Peyer's patch (tissue), 4 donors: ENCODE results near the gene EOMES. TPM values are rescaled to one million over a fixed set of nuclear protein-coding genes. Genes with fewer than 3 reads are reported as not detected.

Source experiments
- DNase-seq, 3 donors: peaks; one replicate each; pipeline ENCODE4 v3.0.0-alpha.2; 2017 to 2019
- H3K27ac ChIP-seq, 4 donors: fragments of 200-600 bp; sonication (generic); one replicate each; pipeline ENCODE4 v1.5.1; 2016 to 2019
- H3K27me3 ChIP-seq, 2 donors: fragments of 200-600 bp; sonication (generic); one replicate each; pipeline ENCODE4 v1.5.1; 2019
- H3K36me3 ChIP-seq, 3 donors: fragments of 200-600 bp; sonication (generic); one replicate each; pipeline ENCODE4 v1.5.1; 2016 to 2019
- H3K4me1 ChIP-seq, 4 donors: fragments of 200-600 bp; sonication (generic); one replicate each; pipeline ENCODE4 v1.5.1; 2016 to 2019
- H3K4me3 ChIP-seq, 4 donors: fragments of 200-600 bp; sonication (generic); 1 replicate in 3 of 4; 2 replicates in 1 of 4; pipeline ENCODE4 v1.5.1; 2016 to 2019; ENCODE audit warnings: mild to moderate bottlenecking in 1 of 4
- H3K9me3 ChIP-seq, 4 donors: fragments of 200-600 bp; sonication (generic); one replicate each; pipeline ENCODE4 v1.5.1; 2016 to 2019; ENCODE audit warnings: mild to moderate bottlenecking in 1 of 4
- CTCF ChIP-seq, 6 experiments: fragments of 450-650 bp in 4 of 6; fragments of 200-600 bp in 2 of 6; sonication (generic) in 1 of 6; IDR thresholded peaks; one replicate each; pipeline ENCODE4 v1.5.1; 2017 to 2019; ENCODE audit warnings: antibody characterized with exemption in 6 of 6, mild to moderate bottlenecking in 3 of 6, moderate library complexity in 1 of 6
- POLR2A ChIP-seq, 2 donors: fragments of 450-650 bp; IDR thresholded peaks; one replicate each; pipeline ENCODE4 v1.5.1; 2017; ENCODE audit warnings: antibody characterized with exemption in 2 of 2, mild to moderate bottlenecking in 2 of 2, moderate library complexity in 2 of 2
- total RNA-seq, 4 donors: library from RNA; depleted of rRNA; stranded (reverse); fragments of >200 nt; gene quantifications; one replicate each; pipeline ENCODE4 v1.1.0, GENCODE V29; 2016

Gene EOMES
- total RNA-seq, 4 donors from 2014 or later, result 0.70 TPM; not detected in 3

GRCh38 chr3:27749643-27750042 lies 27.5 kb upstream of the EOMES start:
- Histone ChIP-seq H3K9me3 (no peaks in the 10 kb centered on the region), H3K4me3 (no peak overlapping the region), H3K27me3 (no peaks in the 10 kb centered on the region), H3K4me1 (no peaks in the 10 kb centered on the region), H3K36me3 (no peaks in the 10 kb centered on the region), H3K27ac (no peak overlapping the region)
- TF ChIP-seq POLR2A (IDR thresholded peaks at IDR 0.05) (no peak), CTCF (IDR thresholded peaks at IDR 0.05) (no peak)
- no peak for DNase-seq

GRCh38 chr3:27746838-27747237 lies 24.7 kb upstream of the EOMES start:
- no peaks in the 10 kb centered on the region for H3K27me3 ChIP-seq
- H3K4me1 ChIP-seq, result no peaks in the 10 kb centered on the region
- no peak for TF ChIP-seq POLR2A (IDR thresholded peaks at IDR 0.05)
- TF ChIP-seq CTCF (IDR thresholded peaks at IDR 0.05), result no peak
- DNase-seq, result no peak
- no peak overlapping the region for H3K4me3 ChIP-seq
- no peak overlapping the region for H3K27ac ChIP-seq
- no peaks in the 10 kb centered on the region for H3K36me3 ChIP-seq
- no peaks in the 10 kb centered on the region for H3K9me3 ChIP-seq

- Histone ChIP-seq H3K27ac (no peak overlapping the region), H3K4me3 (no peak overlapping the region), H3K36me3 (no peaks in the 10 kb centered on the region), H3K9me3 (no peaks in the 10 kb centered on the region), H3K27me3 (no peaks in the 10 kb centered on the region), H3K4me1 (no peaks in the 10 kb centered on the region)
- no peak for TF ChIP-seq CTCF (IDR thresholded peaks at IDR 0.05)
- no peak for DNase-seq
Observed at GRCh38 chr3:27740854-27741253, 18.7 kb upstream of the EOMES start.

- no peak overlapping the region for H3K27ac ChIP-seq
- no peaks in the 10 kb centered on the region for H3K9me3 ChIP-seq
- no peak for TF ChIP-seq POLR2A (IDR thresholded peaks at IDR 0.05)
- no peak for TF ChIP-seq CTCF (IDR thresholded peaks at IDR 0.05)
- no peaks in the 10 kb centered on the region for H3K4me1 ChIP-seq
- H3K4me3 ChIP-seq, result no peak overlapping the region
- no peak for DNase-seq
- H3K36me3 ChIP-seq, result no peaks in the 10 kb centered on the region
- H3K27me3 ChIP-seq, result no peaks in the 10 kb centered on the region
Observed at GRCh38 chr3:27737091-27737490, 15.0 kb upstream of the EOMES start.

DNA sequence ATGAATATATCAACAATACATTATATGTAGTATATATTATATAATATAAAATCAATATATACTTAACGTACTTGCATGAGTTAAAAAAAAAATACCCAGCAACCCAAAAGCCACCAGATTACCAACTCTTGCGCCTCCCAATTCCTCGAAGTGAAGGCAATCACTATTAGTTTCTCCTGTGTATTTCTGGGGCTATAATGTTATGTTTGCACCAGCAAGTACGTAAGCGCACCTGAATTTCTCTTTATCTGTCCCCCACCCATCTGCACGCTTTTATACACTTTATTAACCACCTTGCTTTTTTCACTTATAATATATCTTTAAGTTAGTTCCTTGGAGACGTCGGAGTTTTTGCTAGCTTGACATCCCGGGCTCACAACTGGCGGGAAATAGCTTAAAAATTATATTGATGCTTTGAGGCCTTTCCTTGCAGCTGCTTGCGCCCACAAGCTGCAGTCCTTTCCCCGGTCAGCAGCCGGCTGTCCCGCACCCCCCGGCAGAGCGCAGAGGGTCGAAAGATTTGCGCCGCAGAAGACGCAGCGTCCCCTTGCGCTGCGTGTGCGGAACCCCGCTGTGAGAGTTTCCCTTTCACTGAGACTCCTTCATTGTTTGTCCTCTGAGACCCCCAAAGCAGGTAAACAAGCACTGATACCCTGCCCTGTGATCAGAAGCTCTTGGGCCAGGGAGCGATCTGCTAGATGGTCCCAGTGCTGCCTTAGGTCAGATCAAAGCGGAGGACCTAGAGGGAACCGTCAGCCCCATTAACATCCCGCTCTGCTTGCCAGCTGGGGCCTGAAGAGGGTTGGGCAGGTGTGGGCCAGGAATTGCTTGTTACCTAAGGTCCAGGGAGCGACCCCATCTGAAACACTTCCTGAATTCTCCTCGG lies 8.9 kb upstream of the EOMES start:
- Histone ChIP-seq H3K36me3 (no peaks in the 10 kb centered on the region), H3K27ac (no peak overlapping the region), H3K4me1 (peaks cover 0 to 19% (median 0%) of the 10 kb centered on the region in 4 donors), H3K4me3 (no peak overlapping the region), H3K9me3 (no peaks in the 10 kb centered on the region), H3K27me3 (peaks cover 0 to 19% of the 10 kb centered on the region in 2 donors)
- no peak for DNase-seq
- no peak for TF ChIP-seq CTCF (IDR thresholded peaks at IDR 0.05)
- no peak for TF ChIP-seq POLR2A (IDR thresholded peaks at IDR 0.05)
